Measurements from ENCODE around the gene FAM107B. TPM values are rescaled to one million over a fixed set of nuclear protein-coding genes. Genes with fewer than 3 reads are reported as not detected.
A peak's percentile ranks its signal among the peaks of the same experiment; 100 is the strongest.

Gene FAM107B
- total and polyA plus RNA-seq, 4 donors, result 38.4 to 85.4 (median 68.9) TPM

GRCh38 chr10:14625765-14626525 lies 148.8 kb downstream of the FAM107B start:
- ATAC-seq (ENCODE audit: insufficient read depth, low FRiP score) (no peak), DNase-seq (peak in 1 of 3 donors; percentile 23)
- no peak overlapping the region for H3K9ac ChIP-seq (ENCODE audit: insufficient read depth in 1 of 2, low read length in 2 of 2)
- WGBS, 2 donors, result 70 to 75% methylated on average over 10 of the region's 10 CpGs
- TF ChIP-seq CTCF (IDR thresholded peaks at IDR 0.05; ENCODE audit: control extremely low read depth, extremely low read depth), result no peak
- no peak overlapping the region for H3K4me3 ChIP-seq
- H3K4me1 ChIP-seq (ENCODE audit: control insufficient read depth in 5 of 5, insufficient read depth in 5 of 5, low read length in 5 of 5), result peaks cover 0 to 22% (median 4%) of the 10 kb centered on the region in 5 donors
- H3K9me3 ChIP-seq (ENCODE audit: control insufficient read depth in 4 of 4, insufficient read depth in 3 of 4, low read length in 3 of 4), result no peaks in the 10 kb centered on the region
- no peaks in the 10 kb centered on the region for H3K27me3 ChIP-seq (ENCODE audit: control insufficient read depth in 3 of 3, insufficient read depth in 3 of 3, low read length in 2 of 3)
- H3K27ac ChIP-seq (ENCODE audit: low read depth in 1 of 2, low read length in 1 of 2), result no peak overlapping the region
- H3K36me3 ChIP-seq (ENCODE audit: control insufficient read depth in 4 of 4, insufficient read depth in 4 of 4, low read length in 4 of 4), result no peaks in the 10 kb centered on the region

GRCh38 chr10:14625192-14625631 lies 149.5 kb downstream of the FAM107B start:
- Histone ChIP-seq H3K27ac (ENCODE audit: low read depth in 1 of 2, low read length in 1 of 2) (no peak overlapping the region), H3K36me3 (ENCODE audit: control insufficient read depth in 4 of 4, insufficient read depth in 4 of 4, low read length in 4 of 4) (no peaks in the 10 kb centered on the region), H3K4me1 (ENCODE audit: control insufficient read depth in 5 of 5, insufficient read depth in 5 of 5, low read length in 5 of 5) (peaks cover 0 to 22% (median 4%) of the 10 kb centered on the region in 5 donors), H3K4me3 (no peak overlapping the region), H3K27me3 (ENCODE audit: control insufficient read depth in 3 of 3, insufficient read depth in 3 of 3, low read length in 2 of 3) (no peaks in the 10 kb centered on the region), H3K9me3 (ENCODE audit: control insufficient read depth in 4 of 4, insufficient read depth in 3 of 4, low read length in 3 of 4) (no peaks in the 10 kb centered on the region), H3K9ac (ENCODE audit: insufficient read depth in 1 of 2, low read length in 2 of 2) (peak overlapping the region in 1 of 2 donors; percentile 53)
- no peak for TF ChIP-seq CTCF (IDR thresholded peaks at IDR 0.05; ENCODE audit: control extremely low read depth, extremely low read depth)
- ATAC-seq (ENCODE audit: insufficient read depth, low FRiP score) (no peak), DNase-seq (peak in 2 of 3 donors; percentile 20 to 42)
- 87 to 89% methylated on average over 7 of the region's 7 CpGs for WGBS, 2 donors

GRCh38 chr10:14624600-14624999 lies 150.1 kb downstream of the FAM107B start:
- no peak overlapping the region for H3K9ac ChIP-seq (ENCODE audit: insufficient read depth in 1 of 2, low read length in 2 of 2)
- H3K4me3 ChIP-seq, result no peak overlapping the region
- no peak overlapping the region for H3K27ac ChIP-seq (ENCODE audit: low read depth in 1 of 2, low read length in 1 of 2)
- no peaks in the 10 kb centered on the region for H3K27me3 ChIP-seq (ENCODE audit: control insufficient read depth in 3 of 3, insufficient read depth in 3 of 3, low read length in 2 of 3)
- DNase-seq, result no peak
- ATAC-seq (ENCODE audit: insufficient read depth, low FRiP score), result no peak
- H3K36me3 ChIP-seq (ENCODE audit: control insufficient read depth in 4 of 4, insufficient read depth in 4 of 4, low read length in 4 of 4), result no peaks in the 10 kb centered on the region
- H3K4me1 ChIP-seq (ENCODE audit: control insufficient read depth in 5 of 5, insufficient read depth in 5 of 5, low read length in 5 of 5), result peaks cover 0 to 22% (median 4%) of the 10 kb centered on the region in 5 donors
- H3K9me3 ChIP-seq (ENCODE audit: control insufficient read depth in 4 of 4, insufficient read depth in 3 of 4, low read length in 3 of 4), result no peaks in the 10 kb centered on the region
- TF ChIP-seq CTCF (IDR thresholded peaks at IDR 0.05; ENCODE audit: control extremely low read depth, extremely low read depth), result no peak
- whole genome bisulfite sequencing, 2 donors, result 89 to 90% methylated on average over 8 of the region's 8 CpGs

All from lung (tissue), 12 donors.